HG03520 (cell line): Measurements from ENCODE around the gene MBD3L2.
"Not testable (repeated sequence)": the region's sequence is repeated elsewhere in the genome, so short reads cannot be mapped to it uniquely, and the experiment has no call there.

Source experiments
- ATAC-seq: cut with Tn5 transposase; IDR thresholded peaks from one replicate; pipeline ENCODE4 v1.9.1; 2021; ENCODE audit warnings: mild to moderate bottlenecking, moderate library complexity; ENCODE audit not compliant: unreplicated experiment

Gene MBD3L2

GRCh38 chr19:7059977-7060376 lies 10.9 kb downstream of the MBD3L2 start:
- ATAC-seq: not testable (repeated sequence)

- ATAC-seq: no peak
Measured at GRCh38 chr19:7063339-7063738, 14.2 kb downstream of the MBD3L2 start.

- no peak for ATAC-seq
Measured at GRCh38 chr19:7063764-7064418, 14.8 kb downstream of the MBD3L2 start.

GRCh38 chr19:7067122-7067521 lies 18.0 kb downstream of the MBD3L2 start:
- ATAC-seq: not testable (repeated sequence)

- no peak for ATAC-seq
Measured at GRCh38 chr19:7067716-7068115, 18.6 kb downstream of the MBD3L2 start.

GRCh38 chr19:7068599-7068998 lies 19.5 kb downstream of the MBD3L2 start:
- no peak for ATAC-seq

GRCh38 chr19:7069042-7069903 lies 20.2 kb downstream of the MBD3L2 start, which contains the start of gene ZNF557:
Gene ZNF557 (plus strand): TSS chr19:7069703. CDS start chr19:7075075, 5,372 bp downstream.
- ATAC-seq: peak; percentile 85

- ATAC-seq: no peak
Measured at GRCh38 chr19:7069904-7070226, 20.7 kb downstream of the MBD3L2 start.

- no peak for ATAC-seq
Measured at GRCh38 chr19:7072541-7072940, 23.4 kb downstream of the MBD3L2 start.

- no peak for ATAC-seq
Measured at GRCh38 chr19:7074705-7075282, 25.7 kb downstream of the MBD3L2 start.

GRCh38 chr19:7076151-7076550 lies 27.0 kb downstream of the MBD3L2 start:
- ATAC-seq: no peak

- ATAC-seq: no peak
Measured at GRCh38 chr19:7078008-7078407, 28.9 kb downstream of the MBD3L2 start.

- no peak for ATAC-seq
Measured at GRCh38 chr19:7083076-7083956, 34.2 kb downstream of the MBD3L2 start.

GRCh38 chr19:7088999-7089398 lies 39.9 kb downstream of the MBD3L2 start:
- no peak for ATAC-seq

GRCh38 chr19:7098096-7098495 lies 49.0 kb downstream of the MBD3L2 start:
- no peak for ATAC-seq

- ATAC-seq: peak; percentile 76
Measured at GRCh38 chr19:7098701-7099596, 49.8 kb downstream of the MBD3L2 start.

GRCh38 chr19:7099597-7099921 lies 50.4 kb downstream of the MBD3L2 start:
- ATAC-seq: no peak
